GM18498 (cell line): ENCODE measurements around the gene CDKN2AIP.

Experiments used
- ATAC-seq: cut with Tn5 transposase; IDR thresholded peaks from one replicate; pipeline ENCODE4 v1.9.1; 2021; ENCODE audit warnings: mild to moderate bottlenecking, moderate library complexity; ENCODE audit not compliant: unreplicated experiment

CDKN2AIP gene

DNA sequence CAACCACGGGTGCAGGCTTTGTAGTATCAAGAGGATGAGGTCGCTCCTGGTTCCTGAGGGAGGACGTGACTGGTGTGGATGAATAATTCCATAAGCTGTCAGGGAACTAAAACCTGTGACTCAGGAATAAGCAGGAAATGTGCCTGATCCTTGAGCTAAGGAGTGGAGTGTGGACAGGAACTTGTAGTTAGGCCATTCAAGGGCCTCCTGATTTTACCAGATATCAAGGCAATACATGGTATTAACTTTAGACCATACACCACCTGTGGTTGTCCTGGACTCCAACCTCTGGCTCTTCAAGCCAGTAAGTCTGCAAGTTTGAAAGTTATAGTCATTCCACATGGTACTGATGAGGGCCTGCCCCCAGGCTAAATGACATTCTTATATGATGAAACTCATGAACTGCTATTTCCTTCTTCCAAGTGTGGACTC lies 48.4 kb downstream of the CDKN2AIP start:
- ATAC-seq: no peak

DNA sequence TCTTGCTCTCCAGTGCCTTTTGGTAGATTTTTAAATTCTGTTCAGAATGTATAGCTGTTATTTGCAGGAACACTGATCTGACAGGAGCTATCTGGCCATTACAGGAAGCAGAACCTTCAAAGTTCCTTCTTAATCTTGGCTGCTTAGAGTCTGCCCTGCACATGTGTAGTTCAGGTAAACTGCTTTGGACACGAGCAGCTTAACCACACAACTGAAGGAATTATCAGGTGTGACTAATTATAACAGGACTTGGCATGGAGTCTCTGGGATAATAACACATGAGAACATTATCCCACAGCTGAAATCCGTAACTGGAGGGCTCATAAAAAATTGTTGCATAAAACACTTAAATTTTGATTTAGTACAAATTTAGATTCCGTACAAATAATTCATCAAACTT lies 48.8 kb downstream of the CDKN2AIP start:
- no peak for ATAC-seq

DNA sequence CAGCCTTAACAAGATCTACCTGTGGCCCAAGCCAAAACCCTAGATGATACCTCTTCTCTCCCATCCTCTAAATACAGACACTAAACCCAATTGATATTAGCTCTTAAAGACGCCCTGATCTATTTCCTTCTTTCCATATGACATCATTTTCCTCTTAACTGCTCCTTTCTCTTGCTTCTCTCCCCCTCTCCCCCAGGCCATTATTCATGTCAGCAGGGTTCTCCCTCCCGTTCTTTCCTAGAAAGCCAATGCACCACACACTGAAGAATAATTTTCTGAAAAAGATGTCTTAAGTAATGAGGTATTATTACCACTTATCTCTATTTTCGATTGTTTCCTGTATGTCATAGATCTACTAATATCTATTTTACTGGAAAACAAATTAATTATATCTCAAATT lies 50.7 kb downstream of the CDKN2AIP start:
- no peak for ATAC-seq
